Activated CD4-positive, alpha-beta memory T cell treated with anti-CD3 and anti-CD28 coated beads, Interleukin-2, amount 10 ng/mL, durations not matched to agents 7 days and 5 days (primary cell): ENCODE data around the gene PDE7B. TPM values are rescaled to one million over a fixed set of nuclear protein-coding genes. Genes with fewer than 3 reads are reported as not detected.
"Not testable (repeated sequence)": the region's sequence is repeated elsewhere in the genome, so short reads cannot be mapped to it uniquely, and the experiment has no call there.

Source experiments
- CTCF ChIA-PET: fragments of 350-600 bp; sonication (Branson Sonifier 250); formaldehyde crosslinking; loops from one replicate; lab custom pipeline; 2021; ENCODE audit warnings: antibody characterized with exemption, inconsistent platforms; lab: Charles Lee
- POLR2A ChIA-PET: fragments of 350-600 bp; sonication (Branson Sonifier 250); formaldehyde crosslinking; loops from one replicate; lab custom pipeline; 2021; ENCODE audit warnings: antibody characterized with exemption; lab: Charles Lee
- DNase-seq: peaks from one replicate; pipeline ENCODE4 v3.0.0-alpha.2; 2020
- H3K27ac Mint-ChIP-seq: one replicate; pipeline ENCODE4 v1.8.0; 2021; ENCODE audit warnings: mild to moderate bottlenecking, mixed read lengths
- H3K27me3 Mint-ChIP-seq: one replicate; pipeline ENCODE4 v1.8.0; 2021; ENCODE audit warnings: mixed read lengths
- H3K36me3 Mint-ChIP-seq: one replicate; pipeline ENCODE4 v1.8.0; 2021; ENCODE audit warnings: low read depth, mixed read lengths
- H3K4me1 Mint-ChIP-seq: one replicate; pipeline ENCODE4 v1.8.0; 2021; ENCODE audit warnings: mixed read lengths
- H3K4me3 Mint-ChIP-seq: one replicate; pipeline ENCODE4 v1.8.0; 2021; ENCODE audit warnings: mild to moderate bottlenecking, mixed read lengths
- H3K9me3 Mint-ChIP-seq: one replicate; pipeline ENCODE4 v1.8.0; 2021; ENCODE audit warnings: mixed read lengths
- total RNA-seq, 2 experiments: library from RNA; stranded (reverse); gene quantifications; one replicate each; pipeline ENCODE4 v1.2.3, GENCODE V29; 2021

Gene PDE7B
- total RNA-seq, 2 experiments from 2014 or later, result 0.68 to 0.95 TPM

GRCh38 chr6:136088693-136089092 is 237.2 kb downstream of the PDE7B start:
- H3K27ac Mint-ChIP-seq, result no peak overlapping the region
- H3K4me1 Mint-ChIP-seq, result no peaks in the 10 kb centered on the region
- no peak for DNase-seq
- H3K36me3 Mint-ChIP-seq, result no peaks in the 10 kb centered on the region
- H3K4me3 Mint-ChIP-seq, result no peak overlapping the region
- H3K9me3 Mint-ChIP-seq, result no peaks in the 10 kb centered on the region
- ChIA-PET CTCF (no interaction called here), POLR2A (no interaction called here)
- H3K27me3 Mint-ChIP-seq, result peaks cover 9% of the 10 kb centered on the region

GRCh38 chr6:136089876-136090275 is 238.4 kb downstream of the PDE7B start:
- no peak overlapping the region for H3K4me3 Mint-ChIP-seq
- H3K9me3 Mint-ChIP-seq, result no peaks in the 10 kb centered on the region
- ChIA-PET CTCF (no interaction called here), POLR2A (no interaction called here)
- no peak for DNase-seq
- no peaks in the 10 kb centered on the region for H3K36me3 Mint-ChIP-seq
- H3K27ac Mint-ChIP-seq, result no peak overlapping the region
- H3K27me3 Mint-ChIP-seq, result peaks cover 8% of the 10 kb centered on the region
- H3K4me1 Mint-ChIP-seq, result no peaks in the 10 kb centered on the region

GRCh38 chr6:136090929-136091328 is 239.4 kb downstream of the PDE7B start:
- DNase-seq, result no peak
- Mint-ChIP-seq H3K4me3 (no peak overlapping the region), H3K4me1 (no peaks in the 10 kb centered on the region), H3K9me3 (no peaks in the 10 kb centered on the region), H3K36me3 (no peaks in the 10 kb centered on the region), H3K27me3 (peaks cover 8% of the 10 kb centered on the region), H3K27ac (no peak overlapping the region)
- POLR2A ChIA-PET, result no interaction called here
- CTCF ChIA-PET, result no interaction called here

GRCh38 chr6:136092897-136093296 is 241.4 kb downstream of the PDE7B start:
- Mint-ChIP-seq H3K27me3 (peaks cover 11% of the 10 kb centered on the region), H3K4me1 (no peaks in the 10 kb centered on the region), H3K9me3 (no peaks in the 10 kb centered on the region), H3K4me3 (no peak overlapping the region), H3K27ac (no peak overlapping the region), H3K36me3 (no peaks in the 10 kb centered on the region)
- DNase-seq, result no peak
- POLR2A ChIA-PET, result no interaction called here
- CTCF ChIA-PET, result no interaction called here

GRCh38 chr6:136093835-136094234 is 242.3 kb downstream of the PDE7B start:
- Mint-ChIP-seq H3K36me3 (no peaks in the 10 kb centered on the region), H3K27ac (no peak overlapping the region), H3K9me3 (no peaks in the 10 kb centered on the region), H3K4me3 (no peak overlapping the region), H3K4me1 (no peaks in the 10 kb centered on the region), H3K27me3 (peaks cover 11% of the 10 kb centered on the region)
- no peak for DNase-seq
- POLR2A ChIA-PET, result no interaction called here
- CTCF ChIA-PET, result no interaction called here

- ChIA-PET POLR2A (no interaction called here), CTCF (no interaction called here)
- Mint-ChIP-seq H3K4me1 (no peaks in the 10 kb centered on the region), H3K4me3 (no peak overlapping the region), H3K27me3 (peaks cover 11% of the 10 kb centered on the region), H3K36me3 (no peaks in the 10 kb centered on the region), H3K27ac (no peak overlapping the region), H3K9me3 (no peaks in the 10 kb centered on the region)
- no peak for DNase-seq
These were observed 243.3 kb downstream of the PDE7B start for GRCh38 chr6:136094812-136095211.

GRCh38 chr6:136095986-136096385 is 244.5 kb downstream of the PDE7B start:
- POLR2A ChIA-PET, result no interaction called here
- DNase-seq, result no peak
- no peak overlapping the region for H3K27ac Mint-ChIP-seq
- H3K27me3 Mint-ChIP-seq, result peaks cover 10% of the 10 kb centered on the region
- H3K4me3 Mint-ChIP-seq, result no peak overlapping the region
- no peaks in the 10 kb centered on the region for H3K9me3 Mint-ChIP-seq
- no peaks in the 10 kb centered on the region for H3K4me1 Mint-ChIP-seq
- CTCF ChIA-PET, result no interaction called here
- no peaks in the 10 kb centered on the region for H3K36me3 Mint-ChIP-seq

GRCh38 chr6:136102991-136103688 is 251.6 kb downstream of the PDE7B start:
- no peak overlapping the region for H3K27ac Mint-ChIP-seq
- peaks cover 14% of the 10 kb centered on the region for H3K27me3 Mint-ChIP-seq
- H3K4me1 Mint-ChIP-seq, result no peaks in the 10 kb centered on the region
- ChIA-PET CTCF (no interaction called here), POLR2A (no interaction called here)
- no peak overlapping the region for H3K4me3 Mint-ChIP-seq
- H3K9me3 Mint-ChIP-seq, result no peaks in the 10 kb centered on the region
- H3K36me3 Mint-ChIP-seq, result no peaks in the 10 kb centered on the region
- DNase-seq, result no peak

- CTCF ChIA-PET, result no interaction called here
- Mint-ChIP-seq H3K4me3 (no peak overlapping the region), H3K27me3 (peaks cover 14% of the 10 kb centered on the region), H3K9me3 (no peaks in the 10 kb centered on the region), H3K27ac (no peak overlapping the region), H3K4me1 (no peaks in the 10 kb centered on the region), H3K36me3 (no peaks in the 10 kb centered on the region)
- POLR2A ChIA-PET, result no interaction called here
- no peak for DNase-seq
These were observed 252.3 kb downstream of the PDE7B start for GRCh38 chr6:136103763-136104311.

GRCh38 chr6:136104556-136104955 is 253.1 kb downstream of the PDE7B start:
- DNase-seq, result no peak
- Mint-ChIP-seq H3K27me3 (peaks cover 14% of the 10 kb centered on the region), H3K4me1 (no peaks in the 10 kb centered on the region), H3K4me3 (no peak overlapping the region), H3K36me3 (no peaks in the 10 kb centered on the region), H3K9me3 (no peaks in the 10 kb centered on the region), H3K27ac (no peak overlapping the region)
- POLR2A ChIA-PET, result no interaction called here
- CTCF ChIA-PET, result no interaction called here

- CTCF ChIA-PET, H3K36me3 Mint-ChIP-seq, H3K9me3 Mint-ChIP-seq, POLR2A ChIA-PET, H3K27ac Mint-ChIP-seq, DNase-seq, H3K27me3 Mint-ChIP-seq, H3K4me1 Mint-ChIP-seq, H3K4me3 Mint-ChIP-seq: not testable (repeated sequence)
These were observed 254.3 kb downstream of the PDE7B start for GRCh38 chr6:136105797-136106196.

GRCh38 chr6:136108361-136108945 is 257.0 kb downstream of the PDE7B start:
- Mint-ChIP-seq H3K9me3 (no peaks in the 10 kb centered on the region), H3K36me3 (no peaks in the 10 kb centered on the region), H3K27me3 (peaks cover 3% of the 10 kb centered on the region), H3K4me3 (no peak overlapping the region), H3K27ac (no peak overlapping the region), H3K4me1 (no peaks in the 10 kb centered on the region)
- CTCF ChIA-PET, result no interaction called here
- POLR2A ChIA-PET, result no interaction called here
- DNase-seq, result no peak

GRCh38 chr6:136111831-136112230 is 260.3 kb downstream of the PDE7B start:
- ChIA-PET CTCF (no interaction called here), POLR2A (no interaction called here)
- Mint-ChIP-seq H3K27me3 (peaks cover 15% of the 10 kb centered on the region), H3K27ac (no peak overlapping the region), H3K4me1 (no peaks in the 10 kb centered on the region), H3K36me3 (no peaks in the 10 kb centered on the region), H3K4me3 (no peak overlapping the region), H3K9me3 (no peaks in the 10 kb centered on the region)
- DNase-seq, result no peak

- H3K36me3 Mint-ChIP-seq, result no peaks in the 10 kb centered on the region
- no peak overlapping the region for H3K27ac Mint-ChIP-seq
- no peak overlapping the region for H3K4me3 Mint-ChIP-seq
- ChIA-PET CTCF (no interaction called here), POLR2A (no interaction called here)
- no peak for DNase-seq
- no peaks in the 10 kb centered on the region for H3K4me1 Mint-ChIP-seq
- H3K9me3 Mint-ChIP-seq, result no peaks in the 10 kb centered on the region
- peaks cover 15% of the 10 kb centered on the region for H3K27me3 Mint-ChIP-seq
These were observed 260.8 kb downstream of the PDE7B start for GRCh38 chr6:136112262-136112661.
